Measurements from ENCODE around the gene LMO4.

The LMO4 gene

GRCh38 chr1:87348341-87349019 is 19.8 kb downstream of the LMO4 start:
- in situ Hi-C loops (cut with HindIII; ENCODE audit: low sequenced_read_pairs): no loop called here
- H3K4me3 ChIP-seq (ENCODE audit: low read depth, low read length): no peak overlapping the region
- DNase-seq (ENCODE audit: low read depth): no peak
- no peak for TF ChIP-seq CTCF (IDR thresholded peaks at IDR 0.05; ENCODE audit: low read depth, low read length, missing control alignments)

GRCh38 chr1:87349036-87349435 is 20.4 kb downstream of the LMO4 start:
- in situ Hi-C loops (cut with HindIII; ENCODE audit: low sequenced_read_pairs): no loop called here
- H3K4me3 ChIP-seq (ENCODE audit: low read depth, low read length): no peak overlapping the region
- no peak for TF ChIP-seq CTCF (IDR thresholded peaks at IDR 0.05; ENCODE audit: low read depth, low read length, missing control alignments)
- no peak for DNase-seq (ENCODE audit: low read depth)

- DNase-seq (ENCODE audit: low read depth): no peak
- in situ Hi-C loops (cut with HindIII; ENCODE audit: low sequenced_read_pairs): no loop called here
Measured at GRCh38 chr1:87355894-87356293, 27.2 kb downstream of the LMO4 start.

GRCh38 chr1:87356591-87356990 is 27.9 kb downstream of the LMO4 start:
- TF ChIP-seq CTCF (IDR thresholded peaks at IDR 0.05; ENCODE audit: low read depth, low read length, missing control alignments): no peak
- DNase-seq (ENCODE audit: low read depth): no peak
- H3K4me3 ChIP-seq (ENCODE audit: low read depth, low read length): no peak overlapping the region
- in situ Hi-C loops (cut with HindIII; ENCODE audit: low sequenced_read_pairs): no loop called here

More at GRCh38 chr1:87355894-87356293, 27.2 kb downstream of the LMO4 start:
- no peak for TF ChIP-seq CTCF (IDR thresholded peaks at IDR 0.05; ENCODE audit: low read depth, low read length, missing control alignments)
- no peak overlapping the region for H3K4me3 ChIP-seq (ENCODE audit: low read depth, low read length)

- H3K4me3 ChIP-seq (ENCODE audit: low read depth, low read length): no peak overlapping the region
- in situ Hi-C loops (cut with HindIII; ENCODE audit: low sequenced_read_pairs): no loop called here
- DNase-seq (ENCODE audit: low read depth): no peak
- no peak for TF ChIP-seq CTCF (IDR thresholded peaks at IDR 0.05; ENCODE audit: low read depth, low read length, missing control alignments)
Measured at GRCh38 chr1:87358219-87358618, 29.5 kb downstream of the LMO4 start.

- DNase-seq (ENCODE audit: low read depth): no peak
- in situ Hi-C loops (cut with HindIII; ENCODE audit: low sequenced_read_pairs): no loop called here
- no peak overlapping the region for H3K4me3 ChIP-seq (ENCODE audit: low read depth, low read length)
- TF ChIP-seq CTCF (IDR thresholded peaks at IDR 0.05; ENCODE audit: low read depth, low read length, missing control alignments): no peak
Measured at GRCh38 chr1:87359586-87359985, 30.9 kb downstream of the LMO4 start.
